Memory B cell (primary cell): ENCODE results near the gene COMMD3.

Source experiments
- ATAC-seq: fragments of 150-1000 bp; cut with Tn5 transposase; 2 replicates; pipeline ENCODE4 v1.10.0; 2021; ENCODE audit warnings: low read depth, mild to moderate bottlenecking, moderate library complexity
- DNase-seq, 2 donors: peaks; one replicate each; pipeline ENCODE4 v3.0.0; 2022; ENCODE audit warnings: low spot score in 2 of 2
- H3K27ac Mint-ChIP-seq: one replicate; pipeline ENCODE4 v1.8.0; 2022; ENCODE audit warnings: mild to moderate bottlenecking, moderate library complexity, mixed read lengths
- H3K27me3 Mint-ChIP-seq: one replicate; pipeline ENCODE4 v1.8.0; 2022; ENCODE audit warnings: mixed read lengths
- H3K36me3 Mint-ChIP-seq: one replicate; pipeline ENCODE4 v1.8.0; 2022; ENCODE audit warnings: mild to moderate bottlenecking, mixed read lengths
- H3K4me1 Mint-ChIP-seq: one replicate; pipeline ENCODE4 v1.8.0; 2022; ENCODE audit warnings: mixed read lengths
- H3K4me3 Mint-ChIP-seq: one replicate; pipeline ENCODE4 v1.8.0; 2022; ENCODE audit warnings: mild to moderate bottlenecking, moderate library complexity, mixed read lengths
- H3K9me3 Mint-ChIP-seq: one replicate; pipeline ENCODE4 v1.8.0; 2022; ENCODE audit warnings: mixed read lengths

Gene COMMD3

GRCh38 chr10:22338931-22339330, 22.7 kb downstream of the COMMD3 start:
- H3K9me3 Mint-ChIP-seq, result peaks cover 1% of the 10 kb centered on the region
- peaks cover 6% of the 10 kb centered on the region for H3K27me3 Mint-ChIP-seq
- no peak for DNase-seq
- H3K36me3 Mint-ChIP-seq, result no peaks in the 10 kb centered on the region
- H3K4me1 Mint-ChIP-seq, result peaks cover 10% of the 10 kb centered on the region
- ATAC-seq, result no peak
- no peak overlapping the region for H3K4me3 Mint-ChIP-seq
- H3K27ac Mint-ChIP-seq, result no peak overlapping the region

GRCh38 chr10:22339761-22340328, 23.7 kb downstream of the COMMD3 start:
- DNase-seq (no peak), ATAC-seq (no peak)
- Mint-ChIP-seq H3K4me3 (peak overlapping the region; percentile 90), H3K36me3 (no peaks in the 10 kb centered on the region), H3K9me3 (peaks cover 1% of the 10 kb centered on the region), H3K4me1 (peaks cover 10% of the 10 kb centered on the region), H3K27ac (peak overlapping the region; percentile 90), H3K27me3 (peaks cover 6% of the 10 kb centered on the region)

- peak overlapping the region; percentile 90 for H3K4me3 Mint-ChIP-seq
Measured at GRCh38 chr10:22340329-22341189, 24.4 kb downstream of the COMMD3 start.

GRCh38 chr10:22341190-22341925, 25.2 kb downstream of the COMMD3 start:
- no peak for DNase-seq
- Mint-ChIP-seq H3K9me3 (peaks cover 2% of the 10 kb centered on the region), H3K27ac (peak overlapping the region; percentile 32), H3K4me3 (peak overlapping the region; percentile 76), H3K36me3 (peaks cover under 1% of the 10 kb centered on the region), H3K27me3 (peaks cover 8% of the 10 kb centered on the region), H3K4me1 (peaks cover 7% of the 10 kb centered on the region)
- ATAC-seq, result no peak

More at GRCh38 chr10:22340329-22341189, 24.4 kb downstream of the COMMD3 start:
- peaks cover 7% of the 10 kb centered on the region for H3K4me1 Mint-ChIP-seq
- H3K27me3 Mint-ChIP-seq, result peaks cover 6% of the 10 kb centered on the region
- ATAC-seq, result peak; percentile 46
- peaks cover 1% of the 10 kb centered on the region for H3K9me3 Mint-ChIP-seq
- peak overlapping the region; percentile 90 for H3K27ac Mint-ChIP-seq
- H3K36me3 Mint-ChIP-seq, result no peaks in the 10 kb centered on the region
- DNase-seq, result peak; percentile 68 to 83

GRCh38 chr10:22341926-22342196, 25.7 kb downstream of the COMMD3 start:
- Mint-ChIP-seq H3K4me1 (peaks cover 7% of the 10 kb centered on the region), H3K27ac (peak overlapping the region; percentile 32), H3K36me3 (peaks cover 2% of the 10 kb centered on the region), H3K4me3 (no peak overlapping the region), H3K27me3 (peaks cover 9% of the 10 kb centered on the region), H3K9me3 (peaks cover 3% of the 10 kb centered on the region)
- ATAC-seq (no peak), DNase-seq (no peak)

GRCh38 chr10:22342421-22342820, 26.2 kb downstream of the COMMD3 start:
- no peak overlapping the region for H3K4me3 Mint-ChIP-seq
- peaks cover 2% of the 10 kb centered on the region for H3K36me3 Mint-ChIP-seq
- DNase-seq, result no peak
- H3K4me1 Mint-ChIP-seq, result peaks cover 7% of the 10 kb centered on the region
- no peak for ATAC-seq
- no peak overlapping the region for H3K27ac Mint-ChIP-seq
- H3K27me3 Mint-ChIP-seq, result peaks cover 12% of the 10 kb centered on the region
- H3K9me3 Mint-ChIP-seq, result peaks cover 3% of the 10 kb centered on the region

- H3K27ac Mint-ChIP-seq, result peak overlapping the region; percentile 35
- peaks cover 2% of the 10 kb centered on the region for H3K36me3 Mint-ChIP-seq
- no peak for ATAC-seq
- H3K4me3 Mint-ChIP-seq, result no peak overlapping the region
- no peak for DNase-seq
- peaks cover 12% of the 10 kb centered on the region for H3K27me3 Mint-ChIP-seq
- peaks cover 7% of the 10 kb centered on the region for H3K4me1 Mint-ChIP-seq
- peaks cover 3% of the 10 kb centered on the region for H3K9me3 Mint-ChIP-seq
Measured at GRCh38 chr10:22343731-22344130, 27.5 kb downstream of the COMMD3 start.

GRCh38 chr10:22344249-22344648, 28.1 kb downstream of the COMMD3 start:
- Mint-ChIP-seq H3K27ac (peak overlapping the region; percentile 35), H3K4me1 (peaks cover 7% of the 10 kb centered on the region)

GRCh38 chr10:22344781-22345300, 28.7 kb downstream of the COMMD3 start:
- H3K27me3 Mint-ChIP-seq, result peaks cover 12% of the 10 kb centered on the region
- peak overlapping the region; percentile 28 for H3K27ac Mint-ChIP-seq
- H3K36me3 Mint-ChIP-seq, result peaks cover 2% of the 10 kb centered on the region
- H3K4me3 Mint-ChIP-seq, result peak overlapping the region; percentile 14
- ATAC-seq (no peak), DNase-seq (no peak)
- peaks cover 7% of the 10 kb centered on the region for H3K4me1 Mint-ChIP-seq
- H3K9me3 Mint-ChIP-seq, result peaks cover 3% of the 10 kb centered on the region

More at GRCh38 chr10:22344249-22344648, 28.1 kb downstream of the COMMD3 start:
- Mint-ChIP-seq H3K36me3 (peaks cover 2% of the 10 kb centered on the region), H3K9me3 (peaks cover 3% of the 10 kb centered on the region), H3K4me3 (no peak overlapping the region), H3K27me3 (peaks cover 12% of the 10 kb centered on the region)
- DNase-seq (no peak), ATAC-seq (no peak)

GRCh38 chr10:22345301-22346095, 29.3 kb downstream of the COMMD3 start, which contains the start of gene SPAG6:
TSS of gene SPAG6 (plus strand) at chr10:22345496. CDS start at chr10:22345612, 116 bp downstream.
- H3K9me3 Mint-ChIP-seq, result peaks cover 3% of the 10 kb centered on the region
- H3K27ac Mint-ChIP-seq, result peak within 1 kb of the TSS; percentile 35
- H3K27me3 Mint-ChIP-seq, result peaks cover 12% of the 10 kb centered on the region
- H3K4me1 Mint-ChIP-seq, result peaks cover 4% of the 10 kb centered on the region
- ATAC-seq (peak; percentile 17), DNase-seq (peak in 1 of 2 donors; percentile 48)
- H3K4me3 Mint-ChIP-seq, result peak within 1 kb of the TSS; percentile 27
- peaks cover 2% of the 10 kb centered on the region for H3K36me3 Mint-ChIP-seq

- H3K4me3 Mint-ChIP-seq, result no peak overlapping the region
- peaks cover 3% of the 10 kb centered on the region for H3K9me3 Mint-ChIP-seq
- ATAC-seq, result no peak
- peak overlapping the region; percentile 17 for H3K27ac Mint-ChIP-seq
- DNase-seq, result no peak
- peaks cover 2% of the 10 kb centered on the region for H3K36me3 Mint-ChIP-seq
- H3K27me3 Mint-ChIP-seq, result peaks cover 12% of the 10 kb centered on the region
- peaks cover 4% of the 10 kb centered on the region for H3K4me1 Mint-ChIP-seq
Measured at GRCh38 chr10:22346096-22346661, 30.0 kb downstream of the COMMD3 start.

GRCh38 chr10:22349755-22350154, 33.6 kb downstream of the COMMD3 start:
- no peak overlapping the region for H3K4me3 Mint-ChIP-seq
- no peak for DNase-seq
- H3K9me3 Mint-ChIP-seq, result peaks cover 2% of the 10 kb centered on the region
- no peaks in the 10 kb centered on the region for H3K4me1 Mint-ChIP-seq
- peaks cover 11% of the 10 kb centered on the region for H3K27me3 Mint-ChIP-seq
- no peak overlapping the region for H3K27ac Mint-ChIP-seq
- ATAC-seq, result no peak
- peaks cover 2% of the 10 kb centered on the region for H3K36me3 Mint-ChIP-seq

GRCh38 chr10:22351131-22351703, 35.0 kb downstream of the COMMD3 start:
- no peaks in the 10 kb centered on the region for H3K4me1 Mint-ChIP-seq
- DNase-seq, result no peak
- H3K27ac Mint-ChIP-seq, result no peak overlapping the region
- H3K4me3 Mint-ChIP-seq, result no peak overlapping the region
- H3K27me3 Mint-ChIP-seq, result peaks cover 11% of the 10 kb centered on the region
- H3K9me3 Mint-ChIP-seq, result peaks cover 2% of the 10 kb centered on the region
- ATAC-seq, result no peak
- H3K36me3 Mint-ChIP-seq, result peaks cover 2% of the 10 kb centered on the region
